D721Med (cell line): ENCODE measurements around the gene PLCXD3.
A peak's percentile ranks its signal among the peaks of the same experiment; 100 is the strongest.

Experiments
- DNase-seq: peaks from one replicate; pipeline ENCODE4 v3.0.0; 2011; ENCODE audit warnings: low spot score; ENCODE audit not compliant: insufficient read length
- FAIRE-seq: peaks from 2 replicates; lab custom pipeline; 2011; peaks lifted over from hg19 to GRCh38; lab: Jason Lieb, UNC
- TF ChIP-seq, protein P1 (sequence below): IDR thresholded peaks from 2 replicates; pipeline ENCODE4 v1.5.1; 2012; ENCODE audit warnings: mild to moderate bottlenecking, control low read depth; ENCODE audit not compliant: insufficient read depth; ENCODE audit errors: missing control alignments

The PLCXD3 gene

GRCh38 chr5:41277476-41278245 is 232.7 kb downstream of the PLCXD3 start:
- DNase-seq (no peak), FAIRE-seq (no peak)
- TF ChIP-seq, protein P1, sequence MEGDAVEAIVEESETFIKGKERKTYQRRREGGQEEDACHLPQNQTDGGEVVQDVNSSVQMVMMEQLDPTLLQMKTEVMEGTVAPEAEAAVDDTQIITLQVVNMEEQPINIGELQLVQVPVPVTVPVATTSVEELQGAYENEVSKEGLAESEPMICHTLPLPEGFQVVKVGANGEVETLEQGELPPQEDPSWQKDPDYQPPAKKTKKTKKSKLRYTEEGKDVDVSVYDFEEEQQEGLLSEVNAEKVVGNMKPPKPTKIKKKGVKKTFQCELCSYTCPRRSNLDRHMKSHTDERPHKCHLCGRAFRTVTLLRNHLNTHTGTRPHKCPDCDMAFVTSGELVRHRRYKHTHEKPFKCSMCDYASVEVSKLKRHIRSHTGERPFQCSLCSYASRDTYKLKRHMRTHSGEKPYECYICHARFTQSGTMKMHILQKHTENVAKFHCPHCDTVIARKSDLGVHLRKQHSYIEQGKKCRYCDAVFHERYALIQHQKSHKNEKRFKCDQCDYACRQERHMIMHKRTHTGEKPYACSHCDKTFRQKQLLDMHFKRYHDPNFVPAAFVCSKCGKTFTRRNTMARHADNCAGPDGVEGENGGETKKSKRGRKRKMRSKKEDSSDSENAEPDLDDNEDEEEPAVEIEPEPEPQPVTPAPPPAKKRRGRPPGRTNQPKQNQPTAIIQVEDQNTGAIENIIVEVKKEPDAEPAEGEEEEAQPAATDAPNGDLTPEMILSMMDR, result no peak

- TF ChIP-seq, protein P1, result no peak
- FAIRE-seq, result no peak
- no peak for DNase-seq
Observed at GRCh38 chr5:41275813-41276512, 234.4 kb downstream of the PLCXD3 start.

- DNase-seq (no peak), FAIRE-seq (peak; percentile 48)
- TF ChIP-seq, protein P1, result peak; percentile 81
Observed at GRCh38 chr5:41270423-41271251, 239.8 kb downstream of the PLCXD3 start.

DNA sequence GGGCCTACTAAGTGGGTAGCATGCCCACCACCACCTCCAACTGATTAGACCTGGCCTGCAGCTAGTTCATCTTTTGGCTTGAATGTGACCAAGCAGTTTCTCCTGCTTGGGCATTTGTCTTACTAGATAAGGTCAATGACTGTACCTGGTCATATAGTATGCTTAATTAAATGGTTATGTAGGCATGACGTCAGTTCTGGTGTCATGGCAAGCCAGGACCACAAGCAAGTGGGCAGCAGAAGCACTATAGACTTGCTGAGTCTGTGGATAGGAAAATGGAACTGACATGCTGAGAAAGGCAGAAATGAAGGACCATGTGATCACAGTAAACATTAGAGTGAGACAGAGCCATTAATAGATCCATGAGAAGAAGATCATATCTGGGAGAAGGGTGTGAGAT is 241.5 kb downstream of the PLCXD3 start:
- DNase-seq (no peak), FAIRE-seq (no peak)
- TF ChIP-seq, protein P1, result no peak

GRCh38 chr5:41266377-41266776 is 244.0 kb downstream of the PLCXD3 start:
- TF ChIP-seq, protein P1, result no peak
- DNase-seq (no peak), FAIRE-seq (no peak)

DNA sequence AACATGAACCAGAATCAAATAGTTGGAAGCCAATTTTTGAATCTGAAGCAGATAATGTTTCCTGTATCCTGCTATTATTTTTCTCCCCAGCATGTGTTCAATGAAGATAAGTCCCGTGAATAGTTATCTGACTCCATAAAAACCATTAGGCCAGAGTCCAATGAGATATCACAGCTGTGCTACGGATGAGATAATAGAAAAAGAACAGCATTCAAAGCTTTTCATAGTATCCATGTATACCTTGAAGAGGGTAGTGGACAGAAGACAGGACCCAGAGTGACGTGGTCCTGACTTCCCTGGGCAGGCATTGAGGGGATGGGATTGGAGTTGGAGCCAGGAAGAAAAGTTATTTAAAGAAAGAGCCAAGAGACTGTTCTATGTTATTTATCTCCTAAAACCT is 246.4 kb downstream of the PLCXD3 start:
- TF ChIP-seq, protein P1, result no peak
- DNase-seq (no peak), FAIRE-seq (no peak)
